Activated CD4-positive, alpha-beta memory T cell treated with anti-CD3 and anti-CD28 coated beads for 36 hours (primary cell): ENCODE results near the gene RAB32. TPM values are rescaled to one million over a fixed set of nuclear protein-coding genes. Genes with fewer than 3 reads are reported as not detected.

Source experiments
- CTCF ChIA-PET: fragments of 350-600 bp; sonication (Branson Sonifier 250); formaldehyde crosslinking; loops from one replicate; lab custom pipeline; 2021; ENCODE audit warnings: antibody characterized with exemption, inconsistent platforms; lab: Charles Lee
- POLR2A ChIA-PET: fragments of 350-600 bp; sonication (Branson Sonifier 250); formaldehyde crosslinking; loops from one replicate; lab custom pipeline; 2021; ENCODE audit warnings: antibody characterized with exemption; lab: Charles Lee
- DNase-seq: peaks from one replicate; pipeline ENCODE4 v3.0.0-alpha.2; 2020
- H3K27ac Mint-ChIP-seq: one replicate; pipeline ENCODE4 v1.8.0; 2021; ENCODE audit warnings: mixed read lengths
- H3K27me3 Mint-ChIP-seq: one replicate; pipeline ENCODE4 v1.8.0; 2021; ENCODE audit warnings: mixed read lengths
- H3K36me3 Mint-ChIP-seq: one replicate; pipeline ENCODE4 v1.8.0; 2021; ENCODE audit warnings: mixed read lengths
- H3K4me1 Mint-ChIP-seq: one replicate; pipeline ENCODE4 v1.8.0; 2021; ENCODE audit warnings: low read depth, mixed read lengths
- H3K4me3 Mint-ChIP-seq: one replicate; pipeline ENCODE4 v1.8.0; 2021; ENCODE audit warnings: mild to moderate bottlenecking, mixed read lengths
- H3K9me3 Mint-ChIP-seq: one replicate; pipeline ENCODE4 v1.8.0; 2021; ENCODE audit warnings: mixed read lengths
- intact Hi-C: fragments of 100-400 bp; cut with micrococcal nuclease; formaldehyde crosslinking; loops from one replicate; pipeline ENCODE4 v1.15.1; 2023
- total RNA-seq, 2 experiments: library from RNA; stranded (reverse); gene quantifications; one replicate each; pipeline ENCODE4 v1.2.3, GENCODE V29; 2021

RAB32 gene
- under 1 TPM; 0.24 to 0.44 TPM for total RNA-seq

- H3K27me3 Mint-ChIP-seq, result peaks cover 28% of the 10 kb centered on the region
- intact Hi-C loops, result loop anchor here (10.0 kb wide), 1 partner anchor 241 kb away; no protein-coding TSS in a partner anchor
- POLR2A ChIA-PET, result no interaction called here
Observed at GRCh38 chr6:146543211-146543939, at the start of gene RAB32. TSS of gene RAB32 (plus strand) at chr6:146543833. CDS start at chr6:146543872, 39 bp downstream.

GRCh38 chr6:146498309-146498708, 45.3 kb upstream of the RAB32 start:
- Mint-ChIP-seq H3K27me3 (no peaks in the 10 kb centered on the region), H3K36me3 (no peaks in the 10 kb centered on the region), H3K27ac (no peak overlapping the region), H3K9me3 (no peaks in the 10 kb centered on the region), H3K4me3 (no peak overlapping the region), H3K4me1 (no peaks in the 10 kb centered on the region)
- DNase-seq, result no peak
- ChIA-PET CTCF (no interaction called here), POLR2A (no interaction called here)
- intact Hi-C loops, result no loop called here

More at GRCh38 chr6:146543211-146543939, at the start of gene RAB32:
- Mint-ChIP-seq H3K9me3 (no peaks in the 10 kb centered on the region), H3K27ac (no peak within 1 kb of the TSS), H3K4me1 (peaks cover 7% of the 10 kb centered on the region), H3K36me3 (peaks cover 3% of the 10 kb centered on the region), H3K4me3 (peak within 1 kb of the TSS; percentile 57)
- CTCF ChIA-PET, result interaction anchor here (1.1 to 1.4 kb wide), 2 partner anchors 9 to 242 kb away, joined by 3 read pairs; no protein-coding TSS in a partner anchor
- peak; percentile 14 for DNase-seq

- POLR2A ChIA-PET, result no interaction called here
- DNase-seq, result no peak
- Mint-ChIP-seq H3K27ac (no peak overlapping the region), H3K27me3 (no peaks in the 10 kb centered on the region), H3K4me1 (no peaks in the 10 kb centered on the region), H3K4me3 (no peak overlapping the region), H3K9me3 (no peaks in the 10 kb centered on the region), H3K36me3 (no peaks in the 10 kb centered on the region)
- intact Hi-C loops, result no loop called here
- CTCF ChIA-PET, result no interaction called here
Observed at GRCh38 chr6:146503096-146503495, 40.5 kb upstream of the RAB32 start.

GRCh38 chr6:146515212-146515611, 28.4 kb upstream of the RAB32 start:
- POLR2A ChIA-PET, result no interaction called here
- CTCF ChIA-PET, result no interaction called here
- Mint-ChIP-seq H3K4me1 (no peaks in the 10 kb centered on the region), H3K27me3 (no peaks in the 10 kb centered on the region), H3K27ac (no peak overlapping the region), H3K9me3 (no peaks in the 10 kb centered on the region), H3K4me3 (no peak overlapping the region), H3K36me3 (no peaks in the 10 kb centered on the region)
- intact Hi-C loops, result no loop called here
- DNase-seq, result no peak

- no peaks in the 10 kb centered on the region for H3K27me3 Mint-ChIP-seq
- H3K9me3 Mint-ChIP-seq, result peaks cover 14% of the 10 kb centered on the region
- no peak overlapping the region for H3K27ac Mint-ChIP-seq
- intact Hi-C loops, result no loop called here
- H3K4me3 Mint-ChIP-seq, result no peak overlapping the region
- H3K4me1 Mint-ChIP-seq, result no peaks in the 10 kb centered on the region
- DNase-seq, result no peak
- CTCF ChIA-PET, result no interaction called here
- POLR2A ChIA-PET, result no interaction called here
- H3K36me3 Mint-ChIP-seq, result no peaks in the 10 kb centered on the region
Observed at GRCh38 chr6:146526192-146526591, 17.4 kb upstream of the RAB32 start.

- no peak overlapping the region for H3K4me3 Mint-ChIP-seq
Observed at GRCh38 chr6:146532702-146533101, 10.9 kb upstream of the RAB32 start.

GRCh38 chr6:146542881-146543210, 787 bp upstream of the RAB32 start:
- ChIA-PET POLR2A (no interaction called here), CTCF (interaction anchor here (1.4 kb wide), 1 partner anchor 243 kb away, joined by 3 read pairs; no protein-coding TSS in a partner anchor)
- no peak for DNase-seq
- no peaks in the 10 kb centered on the region for H3K9me3 Mint-ChIP-seq
- H3K27ac Mint-ChIP-seq, result no peak overlapping the region
- intact Hi-C loops, result loop anchor here (10.0 kb wide), 1 partner anchor 242 kb away; no protein-coding TSS in a partner anchor
- H3K36me3 Mint-ChIP-seq, result peaks cover 3% of the 10 kb centered on the region
- H3K4me3 Mint-ChIP-seq, result no peak overlapping the region
- peaks cover 7% of the 10 kb centered on the region for H3K4me1 Mint-ChIP-seq
- peaks cover 28% of the 10 kb centered on the region for H3K27me3 Mint-ChIP-seq

More at GRCh38 chr6:146532702-146533101, 10.9 kb upstream of the RAB32 start:
- Mint-ChIP-seq H3K4me1 (no peaks in the 10 kb centered on the region), H3K9me3 (peaks cover 6% of the 10 kb centered on the region), H3K27ac (no peak overlapping the region), H3K27me3 (no peaks in the 10 kb centered on the region), H3K36me3 (no peaks in the 10 kb centered on the region)
- CTCF ChIA-PET, result interaction anchor here (0.6 kb wide), 1 partner anchor 66 kb away, joined by 4 read pairs; no protein-coding TSS in a partner anchor
- DNase-seq, result no peak
- POLR2A ChIA-PET, result no interaction called here
- intact Hi-C loops, result no loop called here

GRCh38 chr6:146543940-146544615, 445 bp downstream of the RAB32 start:
- H3K4me1 Mint-ChIP-seq, result peaks cover 7% of the 10 kb centered on the region
- intact Hi-C loops, result loop anchor here (10.0 kb wide), 1 partner anchor 241 kb away; no protein-coding TSS in a partner anchor
- H3K4me3 Mint-ChIP-seq, result peak overlapping the region; percentile 57
- H3K27ac Mint-ChIP-seq, result no peak overlapping the region
- peaks cover 3% of the 10 kb centered on the region for H3K36me3 Mint-ChIP-seq
- DNase-seq, result no peak
- peaks cover 28% of the 10 kb centered on the region for H3K27me3 Mint-ChIP-seq
- no peaks in the 10 kb centered on the region for H3K9me3 Mint-ChIP-seq
- CTCF ChIA-PET, result interaction anchor here (1.1 to 1.4 kb wide), 2 partner anchors 9 to 241 kb away, joined by 3 read pairs; no protein-coding TSS in a partner anchor
- POLR2A ChIA-PET, result no interaction called here

- Mint-ChIP-seq H3K27me3 (peaks cover 28% of the 10 kb centered on the region), H3K9me3 (no peaks in the 10 kb centered on the region), H3K27ac (no peak overlapping the region), H3K4me1 (peaks cover 7% of the 10 kb centered on the region), H3K4me3 (no peak overlapping the region), H3K36me3 (peaks cover 3% of the 10 kb centered on the region)
- ChIA-PET POLR2A (no interaction called here), CTCF (no interaction called here)
- DNase-seq, result no peak
- intact Hi-C loops, result loop anchor here (10.0 kb wide), 1 partner anchor 240 kb away; no protein-coding TSS in a partner anchor
Observed at GRCh38 chr6:146544616-146545182, 1.1 kb downstream of the RAB32 start.

- Mint-ChIP-seq H3K27me3 (peaks cover 28% of the 10 kb centered on the region), H3K4me1 (peaks cover 7% of the 10 kb centered on the region), H3K36me3 (peaks cover 3% of the 10 kb centered on the region), H3K27ac (no peak overlapping the region), H3K9me3 (no peaks in the 10 kb centered on the region), H3K4me3 (no peak overlapping the region)
- ChIA-PET POLR2A (no interaction called here), CTCF (no interaction called here)
- intact Hi-C loops, result loop anchor here (10.0 kb wide), 1 partner anchor 239 kb away; no protein-coding TSS in a partner anchor
- DNase-seq, result no peak
Observed at GRCh38 chr6:146545581-146545980, 1.9 kb downstream of the RAB32 start.

GRCh38 chr6:146546443-146547043, 2.9 kb downstream of the RAB32 start:
- H3K27ac Mint-ChIP-seq, result no peak overlapping the region
- H3K4me3 Mint-ChIP-seq, result no peak overlapping the region
- CTCF ChIA-PET, result no interaction called here
- intact Hi-C loops, result loop anchor here (10.0 kb wide), 1 partner anchor 238 kb away; no protein-coding TSS in a partner anchor
- POLR2A ChIA-PET, result no interaction called here
- DNase-seq, result no peak
- peaks cover 3% of the 10 kb centered on the region for H3K36me3 Mint-ChIP-seq
- H3K4me1 Mint-ChIP-seq, result peaks cover 7% of the 10 kb centered on the region
- H3K27me3 Mint-ChIP-seq, result peaks cover 25% of the 10 kb centered on the region
- H3K9me3 Mint-ChIP-seq, result no peaks in the 10 kb centered on the region
